Fibroblast of the aortic adventitia (primary cell): ENCODE data around the gene EHD1. TPM values are rescaled to one million over a fixed set of nuclear protein-coding genes. Genes with fewer than 3 reads are reported as not detected.

Source experiments
- DNase-seq: peaks from one replicate; pipeline ENCODE4 v3.0.0-alpha.2; 2010; ENCODE audit warnings: low read depth
- H3K4me3 ChIP-seq: 2 replicates; pipeline ENCODE4 v1.5.1; 2011; ENCODE audit warnings: low read depth, mild to moderate bottlenecking, control low read depth, low read length, moderate library complexity
- CTCF ChIP-seq: IDR thresholded peaks from 2 replicates; pipeline ENCODE4 v1.5.1; 2011; ENCODE audit warnings: mild to moderate bottlenecking, low read length, control low read depth, inconsistent platforms; ENCODE audit not compliant: insufficient read depth
- total RNA-seq: library from RNA; depleted of rRNA; stranded (reverse); fragments of >200 nt; gene quantifications from 2 replicates; pipeline ENCODE4 v1.2.3, GENCODE V29; 2012; ENCODE audit warnings: low replicate concordance

Gene EHD1
- total RNA-seq, 1 donor = 68.1 TPM

- no peak for TF ChIP-seq CTCF
- DNase-seq = no peak
These were observed 45.8 kb downstream of the EHD1 start for GRCh38 chr11:64832467-64833197.

DNA sequence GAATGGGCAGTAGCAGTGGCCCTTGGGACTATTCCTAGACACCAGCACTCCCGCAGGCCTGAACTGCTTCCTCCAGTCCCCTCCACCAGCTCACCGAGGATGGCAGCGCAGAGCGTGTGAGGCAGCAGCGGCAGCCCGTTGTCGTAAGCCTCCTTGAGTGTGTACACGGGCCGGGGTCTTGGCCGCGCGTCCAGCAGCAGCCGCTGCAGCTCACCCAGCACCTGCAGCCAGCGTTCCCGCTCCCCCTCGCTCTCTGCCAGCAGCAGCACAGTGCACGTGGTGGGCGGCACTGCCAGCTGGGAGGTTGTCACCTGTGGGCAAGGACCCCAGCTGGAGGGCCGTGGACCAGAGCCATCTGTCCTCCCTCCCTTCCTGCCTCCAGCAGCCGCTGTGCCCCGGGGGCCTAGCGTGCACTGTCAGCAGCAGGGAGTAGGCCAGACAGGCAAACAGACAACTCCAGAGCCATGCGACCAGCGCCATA lies 47.0 kb downstream of the EHD1 start:
- no peak for DNase-seq
- no peak for TF ChIP-seq CTCF
- no peak overlapping the region for H3K4me3 ChIP-seq

More at GRCh38 chr11:64832467-64833197, 45.8 kb downstream of the EHD1 start:
- H3K4me3 ChIP-seq = no peak overlapping the region

GRCh38 chr11:64829536-64830251 lies 48.7 kb downstream of the EHD1 start:
- TF ChIP-seq CTCF = no peak
- no peak for DNase-seq

GRCh38 chr11:64827451-64827839 lies 51.0 kb downstream of the EHD1 start:
- TF ChIP-seq CTCF = no peak
- DNase-seq = no peak
- no peak overlapping the region for H3K4me3 ChIP-seq

More at GRCh38 chr11:64829536-64830251, 48.7 kb downstream of the EHD1 start:
- no peak overlapping the region for H3K4me3 ChIP-seq

DNA sequence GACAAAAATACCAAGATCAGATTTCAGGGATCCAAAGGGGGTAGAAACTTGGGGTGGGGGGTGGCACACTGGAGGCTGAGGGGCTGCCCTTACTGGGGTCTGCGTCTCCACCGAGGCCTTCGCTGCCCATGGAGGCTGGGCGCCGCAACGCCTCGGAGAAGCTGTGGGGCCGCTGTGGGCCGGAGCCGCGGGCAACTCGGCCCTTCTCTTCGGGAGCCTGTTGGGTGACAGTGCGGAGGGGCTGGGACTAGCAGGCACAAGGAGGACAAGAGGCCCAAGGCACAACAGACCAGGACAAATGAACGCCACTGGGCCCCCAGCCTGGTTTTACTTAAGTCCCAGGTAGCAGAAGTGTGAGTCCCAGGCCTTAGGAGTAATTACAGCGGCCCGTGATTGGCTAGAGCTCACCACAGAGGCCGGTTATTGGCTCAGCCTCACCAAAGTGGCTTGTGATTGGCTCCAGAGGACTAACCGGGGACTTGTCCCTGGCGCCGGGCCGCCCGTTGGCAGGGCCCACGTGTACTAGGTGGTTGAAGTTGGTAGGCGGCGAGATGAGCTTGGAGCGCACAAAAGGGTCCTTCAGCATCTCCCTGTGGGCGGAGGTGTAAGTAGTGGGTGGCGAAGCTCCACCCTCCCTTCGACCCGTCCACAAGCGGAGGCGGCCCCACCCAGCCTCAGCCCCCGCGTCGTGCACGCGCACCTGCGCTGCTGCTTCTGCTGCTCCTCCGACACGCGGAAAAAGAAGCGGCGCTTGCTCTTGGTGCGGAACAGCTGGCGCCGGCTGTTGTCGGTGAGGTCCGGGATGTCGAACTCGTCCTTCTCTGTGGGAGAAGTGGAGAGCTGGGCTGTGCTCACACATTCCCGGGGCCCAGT lies 51.6 kb downstream of the EHD1 start:
- no peak for TF ChIP-seq CTCF
- no peak overlapping the region for H3K4me3 ChIP-seq
- no peak for DNase-seq

DNA sequence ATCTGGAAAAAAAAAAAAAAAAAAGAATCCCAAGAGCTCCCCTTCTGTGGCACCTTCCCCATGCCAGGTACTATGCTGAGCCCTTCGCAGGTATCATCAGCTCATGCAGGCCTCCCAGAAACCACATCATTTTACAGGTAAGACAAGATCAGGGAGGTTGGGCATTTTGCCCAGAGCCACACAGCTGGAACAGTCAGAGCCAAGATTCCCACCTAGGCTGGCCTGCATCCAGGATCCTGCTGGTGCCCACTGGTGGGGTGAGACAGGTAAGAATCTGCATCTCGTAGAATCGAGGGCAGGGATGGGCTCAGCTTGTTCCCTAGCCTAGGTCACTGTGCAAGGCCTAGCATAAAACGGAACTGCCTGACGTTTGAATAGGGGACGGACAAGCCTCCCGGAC lies 52.4 kb downstream of the EHD1 start:
- TF ChIP-seq CTCF = no peak
- H3K4me3 ChIP-seq = no peak overlapping the region
- no peak for DNase-seq
